HFFc6 (cell line): ENCODE measurements around the gene HIVEP1. TPM values are rescaled to one million over a fixed set of nuclear protein-coding genes. Genes with fewer than 3 reads are reported as not detected.
"Not testable (repeated sequence)": the region's sequence is repeated elsewhere in the genome, so short reads cannot be mapped to it uniquely, and the experiment has no call there.

Experiments used
- DNase-seq: peaks from one replicate; pipeline ENCODE4 v3.0.0-alpha.2; 2018
- H3K27ac Mint-ChIP-seq: 2 replicates; pipeline ENCODE4 v1.8.0; 2020; ENCODE audit warnings: mild to moderate bottlenecking, mixed read lengths
- H3K27me3 Mint-ChIP-seq: 2 replicates; pipeline ENCODE4 v1.8.0; 2021; ENCODE audit warnings: mild to moderate bottlenecking, moderate library complexity, mixed read lengths; ENCODE audit not compliant: insufficient read depth
- H3K36me3 Mint-ChIP-seq: 2 replicates; pipeline ENCODE4 v1.8.0; 2021; ENCODE audit warnings: low read depth, mixed read lengths
- H3K4me1 Mint-ChIP-seq: 2 replicates; pipeline ENCODE4 v1.8.0; 2020; ENCODE audit warnings: low read depth, mixed read lengths
- H3K4me3 Mint-ChIP-seq: 2 replicates; pipeline ENCODE4 v1.8.0; 2020; ENCODE audit warnings: mild to moderate bottlenecking, moderate library complexity, mixed read lengths
- H3K9me3 Mint-ChIP-seq: 2 replicates; pipeline ENCODE4 v1.8.0; 2020; ENCODE audit warnings: mild to moderate bottlenecking, mixed read lengths
- CTCF ChIP-seq: fragments of 200-600 bp; sonication (generic); IDR thresholded peaks from 2 replicates; pipeline ENCODE4 v1.5.0; 2021; ENCODE audit warnings: antibody characterized with exemption, mild to moderate bottlenecking
- total RNA-seq, 6 experiments: library from RNA; stranded (reverse); fragmentation: NEBNext Ultra II Directional; extraction: Animal tissue kit (Norgen Biotek cat#: 25700); gene quantifications; 2 replicates in 1 of 6; 3 replicates in 5 of 6; pipeline ENCODE4 v1.2.3, GENCODE V29; 2021

The HIVEP1 gene
- total RNA-seq, 6 experiments from 2014 or later: 10.3 to 19.9 (median 11.8) TPM

- Mint-ChIP-seq H3K4me3 (no peak overlapping the region), H3K4me1 (peaks cover 29% of the 10 kb centered on the region), H3K27me3 (no peaks in the 10 kb centered on the region), H3K9me3 (no peaks in the 10 kb centered on the region), H3K36me3 (no peaks in the 10 kb centered on the region), H3K27ac (no peak overlapping the region)
- no peak for TF ChIP-seq CTCF
- DNase-seq: peak; percentile 5
Observed at GRCh38 chr6:12173661-12174060, 161.5 kb downstream of the HIVEP1 start.

DNA sequence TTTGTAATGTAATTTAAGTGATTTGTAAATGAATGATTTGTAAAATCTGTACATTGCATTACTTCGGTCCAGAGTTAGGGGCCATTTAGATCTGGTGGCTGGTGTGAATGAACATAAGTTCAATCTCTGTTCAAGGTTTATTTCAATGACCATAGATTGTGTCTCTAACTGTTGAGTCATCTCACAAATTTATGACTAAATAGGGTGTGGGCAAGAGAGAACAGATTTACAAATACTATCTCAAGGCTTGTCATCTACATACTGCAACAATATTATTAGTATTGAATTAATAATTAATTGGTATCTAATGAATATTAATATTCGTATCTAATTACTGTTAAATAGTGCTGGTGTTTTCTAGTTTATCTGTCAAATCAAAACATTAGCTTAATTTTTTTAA, 162.8 kb downstream of the HIVEP1 start:
- Mint-ChIP-seq H3K27ac (no peak overlapping the region), H3K9me3 (no peaks in the 10 kb centered on the region), H3K4me3 (no peak overlapping the region), H3K36me3 (no peaks in the 10 kb centered on the region), H3K27me3 (no peaks in the 10 kb centered on the region; the same call in 1 of the 2 replicates), H3K4me1 (peaks cover 29% of the 10 kb centered on the region)
- DNase-seq: peak; percentile 12
- TF ChIP-seq CTCF: no peak

DNA sequence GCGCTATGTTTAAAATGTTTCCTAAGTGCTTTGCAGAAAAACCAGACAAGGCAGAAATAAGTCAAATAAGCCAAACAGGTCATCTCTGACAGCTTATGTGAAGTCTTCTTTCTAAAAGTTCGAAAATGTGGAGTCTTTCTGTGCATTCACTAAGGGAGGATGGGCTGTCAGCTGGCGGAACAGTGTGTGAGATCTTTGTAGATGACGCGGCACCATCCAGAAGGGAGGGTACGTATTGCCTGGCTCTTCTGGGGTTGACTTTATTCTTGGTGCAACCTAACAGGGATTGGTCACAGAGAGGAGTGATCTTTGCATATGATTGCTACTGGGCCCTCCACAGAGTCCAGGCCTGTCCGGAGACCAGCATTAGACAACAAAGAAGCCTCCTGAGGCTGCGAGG, 163.5 kb downstream of the HIVEP1 start:
- TF ChIP-seq CTCF: no peak
- no peaks in the 10 kb centered on the region for H3K9me3 Mint-ChIP-seq
- no peak overlapping the region for H3K27ac Mint-ChIP-seq
- H3K4me1 Mint-ChIP-seq: peaks cover 29% of the 10 kb centered on the region
- H3K27me3 Mint-ChIP-seq: no peaks in the 10 kb centered on the region; the same call in 1 of the 2 replicates
- H3K4me3 Mint-ChIP-seq: no peak overlapping the region
- no peak for DNase-seq
- no peaks in the 10 kb centered on the region for H3K36me3 Mint-ChIP-seq

- H3K27me3 Mint-ChIP-seq, H3K27ac Mint-ChIP-seq, H3K36me3 Mint-ChIP-seq, H3K4me3 Mint-ChIP-seq, DNase-seq, H3K9me3 Mint-ChIP-seq: not testable (repeated sequence)
- H3K4me1 Mint-ChIP-seq: peaks cover 29% of the 10 kb centered on the region
Observed at GRCh38 chr6:12176782-12177181, 164.7 kb downstream of the HIVEP1 start.

DNA sequence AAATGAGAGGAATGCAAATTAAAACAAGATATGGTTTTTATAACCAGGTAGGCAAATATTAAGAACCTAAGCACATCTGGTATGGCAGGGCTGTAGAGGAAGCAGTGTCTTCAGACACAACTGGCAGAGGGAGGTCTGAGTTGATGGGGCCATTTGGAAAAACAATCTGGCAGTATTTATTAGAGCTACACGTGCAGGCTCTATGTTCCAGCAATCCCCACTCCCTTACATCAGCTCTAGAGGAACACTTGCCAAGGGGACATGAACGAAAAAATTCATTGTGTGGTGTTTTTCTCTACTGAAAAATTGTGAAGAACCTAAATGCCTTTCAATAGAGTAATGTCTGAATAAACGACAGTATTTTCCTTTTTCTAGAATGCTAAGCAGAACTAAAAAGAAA, 166.4 kb downstream of the HIVEP1 start:
- H3K27me3 Mint-ChIP-seq: no peaks in the 10 kb centered on the region; the same call in 1 of the 2 replicates
- no peaks in the 10 kb centered on the region for H3K9me3 Mint-ChIP-seq
- H3K4me3 Mint-ChIP-seq: no peak overlapping the region
- no peaks in the 10 kb centered on the region for H3K36me3 Mint-ChIP-seq
- H3K4me1 Mint-ChIP-seq: peaks cover 34% of the 10 kb centered on the region
- no peak for TF ChIP-seq CTCF
- no peak overlapping the region for H3K27ac Mint-ChIP-seq
- no peak for DNase-seq

- H3K9me3 Mint-ChIP-seq: no peaks in the 10 kb centered on the region
- H3K36me3 Mint-ChIP-seq: no peaks in the 10 kb centered on the region
Observed at GRCh38 chr6:12181481-12181880, 169.4 kb downstream of the HIVEP1 start.

More at GRCh38 chr6:12181481-12181880, 169.4 kb downstream of the HIVEP1 start:
- H3K27ac Mint-ChIP-seq: no peak overlapping the region
- no peak for TF ChIP-seq CTCF
- no peak for DNase-seq
- H3K4me3 Mint-ChIP-seq: no peak overlapping the region
- H3K27me3 Mint-ChIP-seq: no peaks in the 10 kb centered on the region; the same call in 1 of the 2 replicates
- peaks cover 13% of the 10 kb centered on the region for H3K4me1 Mint-ChIP-seq
